ENCODE measurements around the gene ARHGEF3. TPM values are rescaled to one million over a fixed set of nuclear protein-coding genes. Genes with fewer than 3 reads are reported as not detected.

ARHGEF3 gene
- total RNA-seq, 1 experiment from 2014 or later: 10.2 TPM

GRCh38 chr3:56787784-56788256, 13.9 kb downstream of the ARHGEF3 start:
- H3K4me1 Mint-ChIP-seq (ENCODE audit: low read depth, unreplicated experiment): peaks cover 13% of the 10 kb centered on the region
- DNase-seq: no peak
- no peak overlapping the region for H3K4me3 Mint-ChIP-seq (ENCODE audit: unreplicated experiment)
- Histone ChIP-seq H3K4me1 (peaks cover 8% of the 10 kb centered on the region), H3K9me3 (no peaks in the 10 kb centered on the region), H3K27me3 (replicated peaks; ENCODE audit: control insufficient read depth, insufficient read depth, low read length) (no peaks in the 10 kb centered on the region), H3K36me3 (ENCODE audit: control insufficient read depth, insufficient read depth, low read length) (no peaks in the 10 kb centered on the region), H3K4me3 (ENCODE audit: low read depth, low read length) (no peak overlapping the region)
- intact Hi-C loops (cut with micrococcal nuclease; ENCODE audit: unreplicated experiment): no loop called here
- H3K9me3 Mint-ChIP-seq (ENCODE audit: unreplicated experiment): no peaks in the 10 kb centered on the region
- no peak for TF ChIP-seq CTCF (IDR thresholded peaks at IDR 0.05; ENCODE audit: insufficient read depth in 1 of 2, low read depth in 1 of 2, low read length in 1 of 2, severe bottlenecking in 1 of 2, unreplicated experiment in 1 of 2)
- POLR2A ChIA-PET: no interaction called here
- no peak overlapping the region for H3K27ac Mint-ChIP-seq (ENCODE audit: unreplicated experiment)
- H3K36me3 Mint-ChIP-seq (ENCODE audit: insufficient read depth, unreplicated experiment): no peaks in the 10 kb centered on the region
- CTCF ChIA-PET: no interaction called here
- BruUV-seq (replicated peaks): no TSS peak
- H3K27me3 Mint-ChIP-seq (ENCODE audit: insufficient read depth, unreplicated experiment): no peaks in the 10 kb centered on the region

DNA sequence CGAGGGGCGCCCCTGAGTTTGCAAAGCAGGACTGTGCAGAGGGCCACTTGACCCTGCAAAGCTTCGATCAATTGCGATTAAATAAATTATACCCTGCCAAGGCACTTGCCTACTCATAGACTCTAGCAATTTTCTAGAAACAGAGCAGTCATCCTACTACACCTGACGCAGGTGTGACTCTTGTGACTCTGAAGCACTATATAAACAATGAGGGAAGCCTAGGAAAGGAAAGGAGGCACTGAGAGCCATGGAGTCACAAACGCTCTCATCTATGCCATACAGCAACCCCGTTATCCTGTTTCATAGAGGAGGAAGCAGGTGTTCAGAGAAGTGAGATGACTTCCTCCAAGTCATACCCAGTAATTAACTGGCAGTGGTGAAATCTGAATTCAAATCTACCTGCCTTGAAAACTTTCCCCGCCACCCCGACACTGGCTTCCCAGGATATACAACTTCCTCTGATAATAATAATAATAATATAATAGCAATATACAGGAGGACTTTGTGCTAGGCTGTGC, 14.4 kb downstream of the ARHGEF3 start:
- H3K27ac Mint-ChIP-seq (ENCODE audit: unreplicated experiment): no peak overlapping the region
- ChIA-PET POLR2A (no interaction called here), CTCF (no interaction called here)
- H3K36me3 Mint-ChIP-seq (ENCODE audit: insufficient read depth, unreplicated experiment): no peaks in the 10 kb centered on the region
- DNase-seq: no peak
- peaks cover 18% of the 10 kb centered on the region for H3K4me1 Mint-ChIP-seq (ENCODE audit: low read depth, unreplicated experiment)
- H3K9me3 ChIP-seq: no peaks in the 10 kb centered on the region
- H3K27me3 Mint-ChIP-seq (ENCODE audit: insufficient read depth, unreplicated experiment): no peaks in the 10 kb centered on the region
- BruUV-seq (replicated peaks): no TSS peak
- no peak for TF ChIP-seq CTCF (IDR thresholded peaks at IDR 0.05; ENCODE audit: insufficient read depth in 1 of 2, low read depth in 1 of 2, low read length in 1 of 2, severe bottlenecking in 1 of 2, unreplicated experiment in 1 of 2)
- H3K27me3 ChIP-seq (replicated peaks; ENCODE audit: control insufficient read depth, insufficient read depth, low read length): no peaks in the 10 kb centered on the region
- no peak overlapping the region for H3K4me3 ChIP-seq (ENCODE audit: low read depth, low read length)
- peaks cover 13% of the 10 kb centered on the region for H3K4me1 ChIP-seq
- H3K9me3 Mint-ChIP-seq (ENCODE audit: unreplicated experiment): no peaks in the 10 kb centered on the region
- no peak overlapping the region for H3K4me3 Mint-ChIP-seq (ENCODE audit: unreplicated experiment)
- intact Hi-C loops (cut with micrococcal nuclease; ENCODE audit: unreplicated experiment): no loop called here
- no peaks in the 10 kb centered on the region for H3K36me3 ChIP-seq (ENCODE audit: control insufficient read depth, insufficient read depth, low read length)

- Mint-ChIP-seq H3K4me1 (ENCODE audit: low read depth, unreplicated experiment) (peaks cover 31% of the 10 kb centered on the region), H3K36me3 (ENCODE audit: insufficient read depth, unreplicated experiment) (no peaks in the 10 kb centered on the region), H3K27ac (ENCODE audit: unreplicated experiment) (no peak overlapping the region), H3K4me3 (ENCODE audit: unreplicated experiment) (no peak overlapping the region), H3K9me3 (ENCODE audit: unreplicated experiment) (no peaks in the 10 kb centered on the region), H3K27me3 (ENCODE audit: insufficient read depth, unreplicated experiment) (no peaks in the 10 kb centered on the region)
- Histone ChIP-seq H3K27me3 (replicated peaks; ENCODE audit: control insufficient read depth, insufficient read depth, low read length) (no peaks in the 10 kb centered on the region), H3K4me3 (ENCODE audit: low read depth, low read length) (no peak overlapping the region), H3K9me3 (no peaks in the 10 kb centered on the region), H3K36me3 (ENCODE audit: control insufficient read depth, insufficient read depth, low read length) (no peaks in the 10 kb centered on the region), H3K4me1 (peaks cover 23% of the 10 kb centered on the region)
- ChIA-PET POLR2A (no interaction called here), CTCF (no interaction called here)
- no TSS peak for BruUV-seq (replicated peaks)
- TF ChIP-seq CTCF (IDR thresholded peaks at IDR 0.05; ENCODE audit: insufficient read depth in 1 of 2, low read depth in 1 of 2, low read length in 1 of 2, severe bottlenecking in 1 of 2, unreplicated experiment in 1 of 2): no peak
- no peak for DNase-seq
- intact Hi-C loops (cut with micrococcal nuclease; ENCODE audit: unreplicated experiment): no loop called here
Observed at GRCh38 chr3:56785499-56785898, 16.2 kb downstream of the ARHGEF3 start.
